Mucosa of stomach (tissue), 1 donor: ENCODE measurements around the gene CXCR6.

Source experiments
- H3K27me3 ChIP-seq: one replicate; pipeline ENCODE4 v1.7.0; 2013; ENCODE audit warnings: mild to moderate bottlenecking, low read length; ENCODE audit not compliant: control insufficient read depth, insufficient read depth
- H3K36me3 ChIP-seq: one replicate; pipeline ENCODE4 v1.7.0; 2013; ENCODE audit warnings: low read length; ENCODE audit not compliant: control insufficient read depth, insufficient read depth
- H3K4me1 ChIP-seq: one replicate; pipeline ENCODE4 v1.7.0; 2013; ENCODE audit warnings: mild to moderate bottlenecking, low read length; ENCODE audit not compliant: control insufficient read depth, insufficient read depth
- H3K4me3 ChIP-seq: one replicate; pipeline ENCODE4 v1.7.0; 2013; ENCODE audit warnings: low read length
- H3K9ac ChIP-seq: one replicate; pipeline ENCODE4 v1.7.0; 2013; ENCODE audit warnings: mild to moderate bottlenecking, low read length, moderate library complexity
- H3K9me3 ChIP-seq: one replicate; pipeline ENCODE4 v1.7.0; 2013; ENCODE audit warnings: mild to moderate bottlenecking, low read length, moderate library complexity; ENCODE audit not compliant: control insufficient read depth
- donor health status: Pancreatic carcinoma.

The CXCR6 gene

DNA sequence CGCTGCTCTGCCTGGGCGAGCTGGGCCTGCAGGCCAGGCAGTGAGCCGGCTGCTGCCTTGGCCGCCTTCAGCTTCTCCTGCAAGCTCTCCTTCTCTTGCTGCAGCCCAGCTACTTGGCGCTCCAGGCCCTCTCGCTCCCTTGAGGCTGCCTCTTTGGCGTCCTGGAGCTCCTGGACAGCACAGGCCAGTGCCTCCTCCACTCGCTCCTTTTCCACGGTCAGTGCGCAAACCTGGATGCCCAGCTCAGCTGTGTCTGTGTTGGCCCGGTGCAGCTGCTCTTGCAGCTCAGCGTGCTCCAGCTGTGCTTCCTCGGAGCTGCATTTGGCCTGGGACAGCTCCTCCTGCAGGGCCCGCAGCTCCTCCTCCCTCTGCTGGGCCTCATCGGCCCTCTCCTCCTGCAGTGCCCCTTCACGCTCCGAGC lies 23.1 kb downstream of the CXCR6 start:
- Histone ChIP-seq H3K36me3 (peaks cover 18% of the 10 kb centered on the region), H3K9me3 (no peaks in the 10 kb centered on the region), H3K27me3 (no peaks in the 10 kb centered on the region), H3K9ac (no peak overlapping the region), H3K4me3 (no peak overlapping the region), H3K4me1 (no peaks in the 10 kb centered on the region)

DNA sequence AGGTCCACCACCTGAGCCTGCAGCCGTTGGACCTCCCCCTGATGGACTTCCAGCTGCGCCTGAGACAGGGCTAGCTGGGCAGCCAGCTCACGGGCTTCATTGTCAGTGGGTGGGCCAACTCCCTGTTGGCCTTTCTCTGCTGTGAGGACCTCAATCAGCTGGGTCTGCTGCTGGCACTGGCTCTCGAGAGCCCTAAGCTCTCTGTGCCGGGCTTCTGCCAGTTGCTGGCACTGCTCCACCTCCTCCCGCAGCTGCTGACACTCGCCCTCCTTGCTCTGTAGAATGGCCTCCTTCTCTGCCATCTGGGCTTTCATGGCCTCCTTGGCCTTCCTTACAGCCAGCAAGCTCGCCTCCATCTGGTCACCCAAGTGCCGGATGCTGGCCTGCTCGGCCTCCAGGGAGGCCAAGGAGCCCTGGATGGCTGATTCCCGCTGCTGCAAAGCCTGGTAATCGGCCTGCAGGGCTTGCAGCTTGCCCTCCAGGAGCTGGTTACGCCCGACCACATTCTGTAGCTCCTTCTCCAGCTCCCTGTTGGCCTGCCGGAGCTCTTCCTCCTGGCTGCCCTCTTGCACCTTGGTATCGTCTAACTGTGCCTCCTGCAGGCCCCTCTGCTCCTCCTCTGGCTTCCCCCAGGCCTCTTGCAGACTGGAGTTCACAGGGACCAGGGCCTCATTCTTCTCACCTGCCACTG lies 23.8 kb downstream of the CXCR6 start:
- H3K36me3 ChIP-seq: peaks cover 16% of the 10 kb centered on the region
- H3K9me3 ChIP-seq: no peaks in the 10 kb centered on the region
- no peaks in the 10 kb centered on the region for H3K27me3 ChIP-seq
- no peak overlapping the region for H3K9ac ChIP-seq
- no peaks in the 10 kb centered on the region for H3K4me1 ChIP-seq
- no peak overlapping the region for H3K4me3 ChIP-seq

- H3K4me1 ChIP-seq: no peaks in the 10 kb centered on the region
- H3K36me3 ChIP-seq: peaks cover 10% of the 10 kb centered on the region
- H3K4me3 ChIP-seq: no peak overlapping the region
- H3K27me3 ChIP-seq: no peaks in the 10 kb centered on the region
- no peaks in the 10 kb centered on the region for H3K9me3 ChIP-seq
- H3K9ac ChIP-seq: no peak overlapping the region
Observed at GRCh38 chr3:45967724-45968123, 24.5 kb downstream of the CXCR6 start.

- Histone ChIP-seq H3K27me3 (no peaks in the 10 kb centered on the region), H3K9ac (no peak overlapping the region), H3K36me3 (peaks cover 10% of the 10 kb centered on the region), H3K9me3 (no peaks in the 10 kb centered on the region), H3K4me3 (no peak overlapping the region), H3K4me1 (no peaks in the 10 kb centered on the region)
Observed at GRCh38 chr3:45968149-45968548, 24.9 kb downstream of the CXCR6 start.

- Histone ChIP-seq H3K27me3 (no peaks in the 10 kb centered on the region), H3K9ac (no peak overlapping the region), H3K4me3 (no peak overlapping the region), H3K4me1 (no peaks in the 10 kb centered on the region), H3K36me3 (peaks cover 10% of the 10 kb centered on the region), H3K9me3 (no peaks in the 10 kb centered on the region)
Observed at GRCh38 chr3:45968706-45969105, 25.4 kb downstream of the CXCR6 start.

GRCh38 chr3:45969116-45969515 lies 25.9 kb downstream of the CXCR6 start:
- no peaks in the 10 kb centered on the region for H3K9me3 ChIP-seq
- no peak overlapping the region for H3K4me3 ChIP-seq
- no peaks in the 10 kb centered on the region for H3K4me1 ChIP-seq
- H3K9ac ChIP-seq: no peak overlapping the region
- no peaks in the 10 kb centered on the region for H3K27me3 ChIP-seq
- H3K36me3 ChIP-seq: peaks cover 10% of the 10 kb centered on the region

GRCh38 chr3:45969953-45970352 lies 26.7 kb downstream of the CXCR6 start:
- Histone ChIP-seq H3K4me1 (no peaks in the 10 kb centered on the region), H3K9me3 (no peaks in the 10 kb centered on the region), H3K36me3 (peaks cover 10% of the 10 kb centered on the region), H3K4me3 (no peak overlapping the region), H3K9ac (no peak overlapping the region), H3K27me3 (no peaks in the 10 kb centered on the region)

GRCh38 chr3:45972534-45973402 lies 29.5 kb downstream of the CXCR6 start:
- Histone ChIP-seq H3K27me3 (no peaks in the 10 kb centered on the region), H3K4me1 (peaks cover 20% of the 10 kb centered on the region), H3K9ac (no peak overlapping the region), H3K9me3 (no peaks in the 10 kb centered on the region), H3K36me3 (no peaks in the 10 kb centered on the region), H3K4me3 (no peak overlapping the region)

DNA sequence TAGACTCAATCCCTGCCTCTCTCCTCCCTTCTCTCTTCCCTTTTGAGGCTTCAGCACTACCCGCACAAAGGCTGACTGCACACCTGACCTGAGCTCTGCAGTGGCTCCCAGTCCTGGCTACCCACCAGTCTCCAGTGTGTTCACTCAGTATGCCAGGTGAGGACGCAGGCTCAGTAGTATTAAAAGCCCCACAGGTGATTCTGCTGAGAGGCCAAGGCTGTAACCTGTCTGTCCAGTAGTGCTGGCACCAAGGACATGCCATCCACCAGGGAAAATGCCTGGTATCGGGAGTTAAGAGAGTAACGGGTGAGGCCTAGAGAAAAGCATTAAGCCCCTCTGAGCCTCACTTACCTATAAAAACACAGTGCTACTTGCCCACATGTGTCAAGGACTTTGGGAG lies 31.4 kb downstream of the CXCR6 start:
- Histone ChIP-seq H3K4me1 (peaks cover 36% of the 10 kb centered on the region), H3K9me3 (no peaks in the 10 kb centered on the region), H3K9ac (no peak overlapping the region), H3K27me3 (no peaks in the 10 kb centered on the region), H3K4me3 (no peak overlapping the region), H3K36me3 (no peaks in the 10 kb centered on the region)

GRCh38 chr3:45975686-45976085 lies 32.4 kb downstream of the CXCR6 start:
- Histone ChIP-seq H3K9me3 (no peaks in the 10 kb centered on the region), H3K9ac (no peak overlapping the region), H3K27me3 (no peaks in the 10 kb centered on the region), H3K4me1 (peaks cover 37% of the 10 kb centered on the region), H3K4me3 (no peak overlapping the region), H3K36me3 (no peaks in the 10 kb centered on the region)

GRCh38 chr3:45976191-45977091 lies 33.2 kb downstream of the CXCR6 start:
- Histone ChIP-seq H3K9ac (no peak overlapping the region), H3K27me3 (no peaks in the 10 kb centered on the region), H3K36me3 (peaks cover 3% of the 10 kb centered on the region), H3K4me3 (no peak overlapping the region), H3K9me3 (no peaks in the 10 kb centered on the region), H3K4me1 (peaks cover 43% of the 10 kb centered on the region)
